ENCODE data around the gene MYBPC2.
A peak's percentile ranks its signal among the peaks of the same experiment; 100 is the strongest.

Gene MYBPC2

DNA sequence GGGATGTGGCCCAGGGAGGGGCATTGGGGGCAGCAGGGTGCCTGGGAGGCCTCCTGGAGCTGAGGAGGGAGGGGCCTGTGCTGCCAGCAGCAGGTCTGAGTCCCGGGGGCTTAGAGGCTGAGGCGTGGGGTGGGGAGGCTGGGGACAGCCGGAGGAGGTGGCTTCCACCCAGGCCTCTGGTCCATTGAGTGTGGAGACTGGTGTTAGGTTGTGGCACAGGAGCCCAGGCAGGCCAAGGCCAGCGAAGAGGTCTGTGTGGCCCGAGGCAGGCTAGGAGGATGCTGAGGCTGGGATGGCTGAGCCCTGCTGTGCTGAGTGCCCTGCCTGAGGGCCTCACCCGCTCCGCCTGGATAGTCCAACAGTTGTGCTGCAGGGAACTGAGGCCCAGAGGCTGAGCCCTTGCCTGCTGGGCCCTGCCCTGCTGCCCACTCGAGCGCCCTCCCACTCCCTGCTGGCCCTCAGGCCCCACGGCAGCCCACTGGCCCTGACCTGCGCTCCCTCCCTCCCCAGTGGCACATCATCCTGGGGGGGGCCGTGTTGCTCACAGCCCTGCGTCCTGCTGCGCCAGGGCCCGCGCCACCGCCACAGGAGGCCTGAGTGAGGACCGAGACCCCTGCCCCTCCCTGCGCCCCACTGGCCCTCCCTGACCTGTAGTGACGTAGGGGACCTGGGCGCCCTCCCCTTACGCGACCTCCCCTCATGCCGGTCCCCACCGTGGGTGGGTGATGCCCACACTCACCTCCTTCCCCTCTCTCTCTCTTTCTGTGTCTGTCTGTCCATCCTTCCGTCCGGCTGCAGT is 48.9 kb downstream of the MYBPC2 start:
- no peak for DNase-seq (ENCODE audit: low spot score)

- DNase-seq (ENCODE audit: low spot score): no peak
These were observed 49.7 kb downstream of the MYBPC2 start for GRCh38 chr19:50482271-50482855.

DNA sequence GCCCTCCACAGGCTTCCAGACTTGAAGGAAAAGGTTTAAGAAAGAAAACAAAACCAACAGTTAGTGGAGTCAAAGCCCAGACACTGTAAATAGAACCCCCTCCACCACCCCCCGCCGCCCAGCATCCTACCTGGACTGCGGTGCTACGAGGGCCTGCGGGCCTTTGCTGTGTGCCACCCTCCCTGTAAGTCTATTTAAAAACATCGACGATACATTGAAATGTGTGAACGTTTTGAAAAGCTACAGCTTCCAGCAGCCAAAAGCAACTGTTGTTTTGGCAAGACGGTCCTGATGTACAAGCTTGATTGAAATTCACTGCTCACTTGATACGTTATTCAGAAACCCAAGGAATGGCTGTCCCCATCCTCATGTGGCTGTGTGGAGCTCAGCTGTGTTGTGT is 50.2 kb downstream of the MYBPC2 start:
- no peak for DNase-seq (ENCODE audit: low spot score)

DNA sequence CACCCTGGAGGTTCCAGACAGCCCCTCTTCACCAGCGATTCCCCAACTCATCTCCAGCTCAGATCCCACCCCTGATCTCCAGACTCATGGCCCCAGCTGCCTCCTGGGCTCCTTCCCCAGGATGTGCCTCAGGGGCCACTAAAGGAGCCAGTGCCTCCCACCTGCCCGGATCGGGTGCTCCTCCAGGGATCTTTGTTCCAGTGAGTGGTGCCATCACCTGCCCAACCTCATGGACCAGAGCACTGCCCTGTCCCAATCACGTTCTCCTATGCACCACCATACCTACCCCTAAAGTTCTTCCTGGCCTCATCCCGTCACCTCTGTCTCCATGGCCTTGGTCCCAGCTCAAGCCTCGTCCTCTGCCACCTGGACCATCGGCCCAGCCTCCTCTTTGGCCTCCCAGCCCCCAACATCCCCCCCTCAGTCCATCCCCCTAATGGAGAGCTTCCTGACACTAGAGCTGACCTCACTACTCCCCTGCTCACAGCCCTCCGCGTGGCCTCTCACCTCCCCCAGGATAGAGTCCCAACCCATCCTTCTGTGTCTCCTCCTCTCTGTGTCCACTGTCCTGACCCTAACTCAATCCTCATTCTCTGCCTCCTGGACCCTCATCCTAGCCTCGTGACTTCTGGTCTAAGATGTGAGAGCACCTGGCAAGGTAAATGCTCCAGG is 52.7 kb downstream of the MYBPC2 start:
- DNase-seq (ENCODE audit: low spot score): no peak

- peak; percentile 35 for DNase-seq (ENCODE audit: low spot score)
These were observed 54.3 kb downstream of the MYBPC2 start for GRCh38 chr19:50486823-50487515.

DNA sequence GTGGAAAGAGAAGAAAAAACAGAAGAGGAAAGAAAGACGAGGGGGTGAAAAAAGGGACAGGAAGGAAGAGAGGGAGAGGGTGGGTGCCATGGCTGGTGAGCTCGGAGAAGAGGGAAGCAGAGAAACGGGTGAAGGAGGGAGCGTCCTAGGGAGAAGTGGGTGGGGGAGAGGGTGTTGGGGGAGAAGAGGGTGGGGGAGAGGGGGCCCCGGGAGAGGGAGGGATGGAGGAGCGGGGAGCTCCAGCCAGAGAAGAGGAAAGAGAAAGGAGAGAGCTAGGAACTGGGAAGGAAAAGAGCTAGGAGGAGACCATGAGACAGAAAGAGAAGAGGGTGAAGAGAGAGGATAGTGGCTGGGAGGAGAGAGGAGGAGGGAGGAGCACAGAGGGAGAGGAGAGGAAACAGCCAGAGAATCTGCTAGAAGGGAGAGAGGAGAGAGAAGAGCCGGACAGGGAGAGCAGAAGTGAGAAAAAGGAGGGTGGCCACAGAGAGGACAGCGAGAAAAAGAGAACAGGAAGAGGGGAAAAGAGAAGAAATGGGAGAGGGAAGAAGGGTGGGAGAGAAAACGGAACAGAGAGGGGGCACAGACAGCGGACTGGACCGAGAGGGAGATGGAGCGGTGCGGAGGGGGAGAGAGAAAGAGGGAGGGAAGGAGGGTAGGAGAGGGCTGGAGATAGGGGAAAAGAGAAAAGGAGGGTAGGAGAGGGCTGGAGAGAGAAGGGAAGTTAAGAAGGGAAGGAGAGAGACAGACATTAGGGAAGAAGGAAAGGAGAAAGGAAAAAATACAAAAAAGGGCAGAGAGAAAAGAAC is 55.9 kb downstream of the MYBPC2 start:
- no peak for DNase-seq (ENCODE audit: low spot score)

DNA sequence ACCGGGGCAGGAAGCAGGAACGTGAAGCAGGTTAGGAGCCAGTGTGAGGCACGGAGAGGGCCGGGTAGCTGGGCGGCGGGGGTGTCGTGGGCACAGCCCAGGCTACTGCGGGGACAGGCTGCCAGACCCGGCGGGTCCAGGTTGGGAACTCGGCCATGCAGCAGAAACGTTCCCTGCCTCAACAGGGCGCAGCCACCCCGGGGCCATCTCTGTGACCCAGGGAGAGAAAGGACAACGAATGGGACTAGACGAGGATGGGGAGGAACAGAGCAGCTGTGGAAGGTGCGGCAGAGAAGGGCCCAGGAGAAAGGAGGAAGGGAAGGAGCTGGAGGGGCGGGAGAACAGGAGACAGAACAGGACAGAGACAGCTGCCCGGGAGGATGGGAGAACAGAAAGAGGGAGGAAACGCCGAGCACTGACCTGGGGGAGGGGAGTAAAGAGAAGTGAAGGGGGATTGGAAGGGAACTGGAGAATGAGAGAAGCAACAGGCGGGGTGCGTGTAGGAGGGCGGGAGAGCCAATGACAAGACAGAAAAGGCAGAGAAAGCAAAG is 56.8 kb downstream of the MYBPC2 start:
- no peak for DNase-seq (ENCODE audit: low spot score)

DNA sequence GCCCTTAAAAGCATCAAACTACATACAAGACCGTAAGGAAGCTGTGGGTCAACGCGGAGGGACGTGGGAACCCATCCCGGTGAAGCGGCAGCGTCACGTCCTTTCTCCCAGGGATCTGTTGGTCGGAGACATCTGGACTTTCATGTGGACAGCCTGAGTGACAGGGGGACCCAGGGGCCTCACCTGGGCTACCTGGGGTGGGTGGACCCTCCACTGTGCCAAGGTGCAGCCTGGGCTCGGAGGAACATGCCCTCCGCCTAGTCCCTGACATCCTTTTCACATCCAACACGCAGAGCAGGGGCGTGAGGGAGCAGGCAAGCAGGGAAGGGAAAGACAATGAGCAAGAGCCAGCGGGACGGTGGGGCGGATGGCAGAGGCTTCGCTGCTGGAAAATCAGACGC is 57.7 kb downstream of the MYBPC2 start:
- DNase-seq (ENCODE audit: low spot score): no peak

DNA sequence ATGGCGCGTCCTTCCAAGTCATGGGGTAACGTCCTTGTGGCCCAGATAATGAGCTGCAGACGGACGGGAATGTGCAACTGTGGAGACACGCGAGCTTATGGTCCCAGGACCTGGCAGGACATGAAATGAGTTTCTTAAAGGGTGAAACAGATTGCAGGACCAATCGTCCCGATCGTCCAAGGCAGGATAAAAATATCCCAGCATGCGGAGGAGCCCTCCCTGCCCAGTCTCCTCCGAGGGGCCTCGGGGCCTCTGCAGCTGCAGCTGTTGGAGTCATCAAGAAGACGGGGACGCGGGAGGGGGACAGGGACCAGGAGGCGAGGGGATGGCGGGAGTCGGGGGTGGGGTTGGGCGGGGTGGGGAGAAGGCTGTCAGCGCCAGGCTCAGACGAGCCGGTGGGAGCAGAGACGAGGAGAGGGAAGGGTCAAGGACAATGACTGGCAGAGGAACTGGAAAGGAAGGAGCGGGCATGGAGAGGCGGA is 58.3 kb downstream of the MYBPC2 start:
- no peak for DNase-seq (ENCODE audit: low spot score)

- no peak for DNase-seq (ENCODE audit: low spot score)
These were observed 59.8 kb downstream of the MYBPC2 start for GRCh38 chr19:50492303-50493052.

GRCh38 chr19:50493171-50493570 is 60.5 kb downstream of the MYBPC2 start:
- DNase-seq (ENCODE audit: low spot score): no peak

- DNase-seq (ENCODE audit: low spot score): no peak
These were observed 61.7 kb downstream of the MYBPC2 start for GRCh38 chr19:50494186-50495019.

- DNase-seq (ENCODE audit: low spot score): no peak
These were observed 62.4 kb downstream of the MYBPC2 start for GRCh38 chr19:50495020-50495531.

DNA sequence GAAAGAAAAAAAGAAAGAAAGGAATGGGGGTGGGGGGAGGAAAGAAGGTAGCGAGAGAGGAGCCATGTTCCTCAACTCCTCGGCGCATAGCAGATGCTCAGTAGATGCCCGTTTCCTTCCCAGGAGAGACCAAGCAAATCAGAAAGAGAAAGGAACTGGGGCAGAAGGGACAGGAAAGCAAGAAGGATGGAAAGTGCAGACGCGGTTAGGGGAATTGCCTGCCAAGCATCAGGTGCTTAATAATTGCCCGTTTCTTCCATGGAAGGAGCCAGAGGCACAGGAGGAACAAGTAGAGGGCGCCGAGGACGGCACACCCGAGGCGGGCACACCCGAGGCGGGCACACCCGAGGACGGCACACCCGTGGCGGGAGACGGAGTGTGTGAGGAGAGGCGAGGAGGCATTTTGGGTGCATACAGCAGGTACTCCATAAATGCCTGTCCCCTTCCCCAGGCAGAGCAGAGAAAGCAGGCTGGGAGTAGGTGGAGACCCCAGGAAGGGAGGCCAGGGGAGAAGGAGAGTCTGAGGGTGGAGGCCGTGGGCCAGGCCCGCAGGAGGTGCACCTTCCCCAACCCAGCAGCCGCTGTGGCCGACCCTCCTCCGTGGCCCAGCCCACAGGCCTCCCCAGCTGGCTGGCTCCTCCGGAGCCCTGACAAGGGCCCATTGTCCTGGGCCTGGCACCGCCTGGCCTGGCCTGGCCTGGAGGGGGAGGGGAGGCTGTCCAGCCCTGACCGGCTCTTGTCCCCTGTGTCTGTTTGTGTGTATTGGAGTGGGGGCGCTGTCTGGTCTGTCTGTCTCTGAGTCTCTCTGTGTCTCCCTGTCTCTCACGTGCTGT is 63.7 kb downstream of the MYBPC2 start:
- DNase-seq (ENCODE audit: low spot score): no peak

DNA sequence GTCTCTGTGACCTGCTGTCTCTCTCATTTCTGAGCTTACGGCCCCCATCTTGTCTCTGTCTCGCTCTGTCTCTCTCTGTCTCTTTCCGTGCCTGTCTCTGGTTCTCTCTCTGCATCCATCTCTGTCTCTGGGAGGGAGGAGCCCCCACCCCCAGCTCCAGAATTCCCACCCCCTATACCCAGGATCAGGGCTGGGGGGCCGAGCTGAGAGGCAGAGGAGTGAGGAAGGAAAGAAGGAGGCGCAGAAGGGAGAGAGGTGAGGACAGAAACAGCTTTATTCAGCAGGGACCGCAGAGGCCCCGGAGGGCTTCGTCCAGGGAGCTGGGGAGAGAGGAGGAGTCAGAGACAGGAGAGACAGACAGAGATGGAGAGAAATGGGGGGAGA is 64.3 kb downstream of the MYBPC2 start:
- DNase-seq (ENCODE audit: low spot score): no peak

DNA sequence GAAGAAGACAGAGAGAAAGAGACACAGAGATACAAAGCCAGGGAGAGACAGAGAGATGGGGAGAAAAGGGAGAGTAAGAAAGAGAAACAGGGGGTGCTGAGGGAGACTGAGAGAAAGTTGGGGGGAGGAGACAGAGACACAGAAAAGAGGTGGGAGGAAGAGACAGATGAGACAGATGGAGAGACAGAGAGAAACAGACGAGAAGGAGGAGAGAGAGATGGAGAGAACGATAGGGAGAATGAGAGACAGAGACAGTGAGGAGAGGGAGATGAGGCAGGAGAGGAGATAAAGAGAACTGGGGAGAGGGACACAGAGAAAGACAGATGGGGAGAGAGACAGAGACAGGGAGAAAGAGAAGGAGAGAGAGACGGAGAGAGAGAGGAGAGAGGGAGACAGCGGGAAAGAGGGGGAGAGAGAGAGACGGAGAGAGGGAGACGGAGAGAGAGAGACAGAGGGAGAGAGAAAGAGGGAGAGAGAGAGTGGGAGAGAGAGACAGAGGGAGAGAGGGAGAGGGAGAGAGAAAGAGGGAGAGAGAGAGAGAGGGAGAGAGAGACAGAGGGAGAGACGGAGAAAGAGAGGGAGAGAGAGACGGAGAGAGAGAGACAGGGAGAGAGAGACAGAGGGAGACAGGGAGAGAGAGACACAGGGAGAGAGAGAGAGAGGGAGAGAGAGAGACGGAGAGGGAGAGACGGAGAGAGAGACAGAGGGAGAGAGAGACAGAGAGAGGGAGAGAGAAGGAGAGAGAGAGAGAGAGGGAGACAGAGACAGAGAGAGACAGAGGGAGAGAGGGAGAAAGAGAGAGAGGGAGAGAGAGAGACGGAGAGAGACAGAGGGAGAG is 65.7 kb downstream of the MYBPC2 start:
- DNase-seq (ENCODE audit: low spot score): no peak

DNA sequence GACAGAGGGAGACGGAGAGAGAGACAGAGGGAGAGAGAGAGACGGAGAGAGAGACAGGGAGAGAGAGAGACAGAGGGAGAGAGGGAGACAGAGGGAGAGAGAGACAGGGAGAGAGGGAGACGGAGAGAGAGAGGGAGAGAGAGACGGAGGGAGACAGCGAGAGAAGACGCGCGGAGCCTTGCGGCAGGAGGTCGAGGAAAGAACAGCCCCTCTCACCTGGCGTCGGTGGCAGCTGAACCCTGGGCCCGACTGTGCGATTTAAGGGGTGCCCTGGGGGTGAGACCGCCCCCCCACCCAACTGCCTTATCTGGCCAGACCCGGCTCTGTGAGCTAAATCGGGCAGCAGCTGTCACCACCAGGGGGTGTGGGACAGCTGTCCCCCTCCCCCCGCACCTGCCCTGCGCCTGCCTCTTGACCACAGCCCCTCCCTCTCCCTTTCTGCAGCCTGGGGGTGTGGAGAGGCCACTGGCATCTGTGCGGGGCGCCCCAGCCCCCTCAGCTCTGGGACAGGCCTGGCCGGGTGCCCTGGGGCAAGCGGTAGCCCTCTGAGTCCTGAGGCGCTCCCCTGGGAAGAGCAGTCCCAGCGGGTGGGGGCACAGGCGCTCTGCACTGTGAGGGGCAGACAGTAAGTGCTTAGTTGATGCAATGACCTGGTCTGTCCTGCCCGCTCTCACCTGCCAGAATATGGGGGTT is 67.5 kb downstream of the MYBPC2 start:
- DNase-seq (ENCODE audit: low spot score): no peak

Data from kidney capillary endothelial cell (primary cell).